Stomach (tissue), 4 donors: ENCODE data around the gene VEZT.

Experiments used
- EP300 ChIP-seq: sonication (generic); formaldehyde crosslinking; IDR thresholded peaks from one replicate; pipeline ENCODE4 v1.6.1; 2017; ENCODE audit warnings: antibody characterized with exemption
- POLR2A ChIP-seq, 4 donors: fragments of 450-650 bp; IDR thresholded peaks; one replicate each; pipeline ENCODE4 v1.6.1; 2016; ENCODE audit warnings: antibody characterized with exemption in 4 of 4, control low read depth in 2 of 4, mild to moderate bottlenecking in 1 of 4, moderate library complexity in 1 of 4
- POLR2AphosphoS5 ChIP-seq, 3 donors: sonication (generic); formaldehyde crosslinking; IDR thresholded peaks; one replicate each; pipeline ENCODE4 v1.6.1; 2016; ENCODE audit warnings: antibody characterized with exemption in 3 of 3
- TF ChIP-seq, protein P1 (sequence below), 7 experiments: fragments of 450-650 bp in 4 of 7; fragments of 200-600 bp in 3 of 7; sonication (generic) in 3 of 7; IDR thresholded peaks; one replicate each; pipeline ENCODE4 v1.5.1; 2016 to 2019; ENCODE audit warnings: antibody characterized with exemption in 7 of 7, control low read depth in 2 of 7, mild to moderate bottlenecking in 1 of 7

DNA sequence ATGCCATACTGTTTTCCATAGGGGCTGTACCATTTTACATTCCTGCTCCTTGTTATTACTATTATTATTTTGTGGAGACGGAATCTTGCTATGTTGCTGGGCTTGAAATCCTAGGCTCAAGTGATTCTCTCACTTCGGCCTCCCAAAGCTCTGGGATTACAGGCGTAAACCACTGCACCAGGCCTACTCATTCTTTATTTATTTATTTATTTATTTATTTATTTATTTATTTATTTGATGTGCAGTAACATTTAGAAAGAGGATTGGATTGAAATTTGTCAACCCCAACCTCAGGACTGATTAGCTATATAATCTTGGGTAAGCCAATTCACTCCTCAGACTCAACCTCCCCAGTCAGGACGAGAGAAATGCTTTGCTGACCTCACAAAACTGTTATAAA, 107.9 kb downstream of the VEZT start:
- TF ChIP-seq POLR2A (IDR thresholded peaks at IDR 0.05) (no peak), POLR2AphosphoS5 (IDR thresholded peaks at IDR 0.05) (no peak), EP300 (no peak)
- TF ChIP-seq, protein P1, sequence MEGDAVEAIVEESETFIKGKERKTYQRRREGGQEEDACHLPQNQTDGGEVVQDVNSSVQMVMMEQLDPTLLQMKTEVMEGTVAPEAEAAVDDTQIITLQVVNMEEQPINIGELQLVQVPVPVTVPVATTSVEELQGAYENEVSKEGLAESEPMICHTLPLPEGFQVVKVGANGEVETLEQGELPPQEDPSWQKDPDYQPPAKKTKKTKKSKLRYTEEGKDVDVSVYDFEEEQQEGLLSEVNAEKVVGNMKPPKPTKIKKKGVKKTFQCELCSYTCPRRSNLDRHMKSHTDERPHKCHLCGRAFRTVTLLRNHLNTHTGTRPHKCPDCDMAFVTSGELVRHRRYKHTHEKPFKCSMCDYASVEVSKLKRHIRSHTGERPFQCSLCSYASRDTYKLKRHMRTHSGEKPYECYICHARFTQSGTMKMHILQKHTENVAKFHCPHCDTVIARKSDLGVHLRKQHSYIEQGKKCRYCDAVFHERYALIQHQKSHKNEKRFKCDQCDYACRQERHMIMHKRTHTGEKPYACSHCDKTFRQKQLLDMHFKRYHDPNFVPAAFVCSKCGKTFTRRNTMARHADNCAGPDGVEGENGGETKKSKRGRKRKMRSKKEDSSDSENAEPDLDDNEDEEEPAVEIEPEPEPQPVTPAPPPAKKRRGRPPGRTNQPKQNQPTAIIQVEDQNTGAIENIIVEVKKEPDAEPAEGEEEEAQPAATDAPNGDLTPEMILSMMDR (IDR thresholded peaks at IDR 0.05): no peak
